H1 (cell line): ENCODE data around the gene DDX55. TPM values are rescaled to one million over a fixed set of nuclear protein-coding genes. Genes with fewer than 3 reads are reported as not detected.

Experiments used
- EGR1 ChIP-seq: IDR thresholded peaks from 2 replicates; pipeline ENCODE4 v1.6.1; 2011; ENCODE audit warnings: low read depth, low read length, borderline replicate concordance
- polyA plus RNA-seq, 7 experiments: library from polyadenylated mRNA; depleted of rRNA in 3 of 7; stranded (reverse) in 5 of 7; unstranded in 2 of 7; fragments of >200 nt in 5 of 7; fragments of 200-250 nt in 2 of 7; gene quantifications; 1 replicate in 5 of 7; 2 replicates in 1 of 7; 4 replicates in 1 of 7; pipeline versions ENCODE4 v1.2.1 to v1.2.3, GENCODE V29; 2011 to 2013; ENCODE audit warnings: missing spikeins in 2 of 7, mixed read lengths in 2 of 7
- total RNA-seq: library from RNA; stranded (reverse); fragmentation: NEBNext Ultra II Directional; extraction: Animal tissue kit (Norgen Biotek cat#: 25700); gene quantifications from 2 replicates; pipeline ENCODE4 v1.2.1, GENCODE V29; 2021
- TF ChIP-seq, protein P1 (sequence below): fragments of 300-600 bp; sonication (generic); IDR thresholded peaks from 2 replicates; pipeline ENCODE4 v1.7.1; 2012; ENCODE audit warnings: low read length, moderate library complexity, mild to moderate bottlenecking, inconsistent platforms; ENCODE audit not compliant: insufficient replicate concordance

The DDX55 gene
- total and polyA plus RNA-seq, 2 of the 8 experiments (the other 6 are each of a cell fraction or from before 2014, with no cell fraction given): 25.8 to 37.7 TPM

DNA sequence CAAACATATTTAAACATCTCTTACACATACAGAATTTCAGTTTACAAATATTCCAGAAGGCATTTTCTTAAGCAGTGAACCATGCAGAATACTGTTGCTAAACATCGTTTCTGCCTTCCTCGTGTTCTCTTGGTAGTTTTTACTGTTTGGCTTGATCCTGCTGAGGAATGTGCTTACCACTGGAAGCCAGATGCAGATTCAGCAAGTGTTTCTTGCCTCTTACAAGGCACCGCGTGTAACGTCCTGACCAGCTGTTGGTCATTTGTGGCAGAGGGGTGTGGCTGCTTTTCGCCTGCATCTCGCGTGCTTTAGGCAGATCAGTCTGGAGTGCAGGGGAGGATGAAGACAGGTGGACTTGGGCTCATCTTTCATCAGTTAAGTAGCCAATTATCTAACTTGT lies 19.2 kb downstream of the DDX55 start (continued):
- TF ChIP-seq, protein P1, sequence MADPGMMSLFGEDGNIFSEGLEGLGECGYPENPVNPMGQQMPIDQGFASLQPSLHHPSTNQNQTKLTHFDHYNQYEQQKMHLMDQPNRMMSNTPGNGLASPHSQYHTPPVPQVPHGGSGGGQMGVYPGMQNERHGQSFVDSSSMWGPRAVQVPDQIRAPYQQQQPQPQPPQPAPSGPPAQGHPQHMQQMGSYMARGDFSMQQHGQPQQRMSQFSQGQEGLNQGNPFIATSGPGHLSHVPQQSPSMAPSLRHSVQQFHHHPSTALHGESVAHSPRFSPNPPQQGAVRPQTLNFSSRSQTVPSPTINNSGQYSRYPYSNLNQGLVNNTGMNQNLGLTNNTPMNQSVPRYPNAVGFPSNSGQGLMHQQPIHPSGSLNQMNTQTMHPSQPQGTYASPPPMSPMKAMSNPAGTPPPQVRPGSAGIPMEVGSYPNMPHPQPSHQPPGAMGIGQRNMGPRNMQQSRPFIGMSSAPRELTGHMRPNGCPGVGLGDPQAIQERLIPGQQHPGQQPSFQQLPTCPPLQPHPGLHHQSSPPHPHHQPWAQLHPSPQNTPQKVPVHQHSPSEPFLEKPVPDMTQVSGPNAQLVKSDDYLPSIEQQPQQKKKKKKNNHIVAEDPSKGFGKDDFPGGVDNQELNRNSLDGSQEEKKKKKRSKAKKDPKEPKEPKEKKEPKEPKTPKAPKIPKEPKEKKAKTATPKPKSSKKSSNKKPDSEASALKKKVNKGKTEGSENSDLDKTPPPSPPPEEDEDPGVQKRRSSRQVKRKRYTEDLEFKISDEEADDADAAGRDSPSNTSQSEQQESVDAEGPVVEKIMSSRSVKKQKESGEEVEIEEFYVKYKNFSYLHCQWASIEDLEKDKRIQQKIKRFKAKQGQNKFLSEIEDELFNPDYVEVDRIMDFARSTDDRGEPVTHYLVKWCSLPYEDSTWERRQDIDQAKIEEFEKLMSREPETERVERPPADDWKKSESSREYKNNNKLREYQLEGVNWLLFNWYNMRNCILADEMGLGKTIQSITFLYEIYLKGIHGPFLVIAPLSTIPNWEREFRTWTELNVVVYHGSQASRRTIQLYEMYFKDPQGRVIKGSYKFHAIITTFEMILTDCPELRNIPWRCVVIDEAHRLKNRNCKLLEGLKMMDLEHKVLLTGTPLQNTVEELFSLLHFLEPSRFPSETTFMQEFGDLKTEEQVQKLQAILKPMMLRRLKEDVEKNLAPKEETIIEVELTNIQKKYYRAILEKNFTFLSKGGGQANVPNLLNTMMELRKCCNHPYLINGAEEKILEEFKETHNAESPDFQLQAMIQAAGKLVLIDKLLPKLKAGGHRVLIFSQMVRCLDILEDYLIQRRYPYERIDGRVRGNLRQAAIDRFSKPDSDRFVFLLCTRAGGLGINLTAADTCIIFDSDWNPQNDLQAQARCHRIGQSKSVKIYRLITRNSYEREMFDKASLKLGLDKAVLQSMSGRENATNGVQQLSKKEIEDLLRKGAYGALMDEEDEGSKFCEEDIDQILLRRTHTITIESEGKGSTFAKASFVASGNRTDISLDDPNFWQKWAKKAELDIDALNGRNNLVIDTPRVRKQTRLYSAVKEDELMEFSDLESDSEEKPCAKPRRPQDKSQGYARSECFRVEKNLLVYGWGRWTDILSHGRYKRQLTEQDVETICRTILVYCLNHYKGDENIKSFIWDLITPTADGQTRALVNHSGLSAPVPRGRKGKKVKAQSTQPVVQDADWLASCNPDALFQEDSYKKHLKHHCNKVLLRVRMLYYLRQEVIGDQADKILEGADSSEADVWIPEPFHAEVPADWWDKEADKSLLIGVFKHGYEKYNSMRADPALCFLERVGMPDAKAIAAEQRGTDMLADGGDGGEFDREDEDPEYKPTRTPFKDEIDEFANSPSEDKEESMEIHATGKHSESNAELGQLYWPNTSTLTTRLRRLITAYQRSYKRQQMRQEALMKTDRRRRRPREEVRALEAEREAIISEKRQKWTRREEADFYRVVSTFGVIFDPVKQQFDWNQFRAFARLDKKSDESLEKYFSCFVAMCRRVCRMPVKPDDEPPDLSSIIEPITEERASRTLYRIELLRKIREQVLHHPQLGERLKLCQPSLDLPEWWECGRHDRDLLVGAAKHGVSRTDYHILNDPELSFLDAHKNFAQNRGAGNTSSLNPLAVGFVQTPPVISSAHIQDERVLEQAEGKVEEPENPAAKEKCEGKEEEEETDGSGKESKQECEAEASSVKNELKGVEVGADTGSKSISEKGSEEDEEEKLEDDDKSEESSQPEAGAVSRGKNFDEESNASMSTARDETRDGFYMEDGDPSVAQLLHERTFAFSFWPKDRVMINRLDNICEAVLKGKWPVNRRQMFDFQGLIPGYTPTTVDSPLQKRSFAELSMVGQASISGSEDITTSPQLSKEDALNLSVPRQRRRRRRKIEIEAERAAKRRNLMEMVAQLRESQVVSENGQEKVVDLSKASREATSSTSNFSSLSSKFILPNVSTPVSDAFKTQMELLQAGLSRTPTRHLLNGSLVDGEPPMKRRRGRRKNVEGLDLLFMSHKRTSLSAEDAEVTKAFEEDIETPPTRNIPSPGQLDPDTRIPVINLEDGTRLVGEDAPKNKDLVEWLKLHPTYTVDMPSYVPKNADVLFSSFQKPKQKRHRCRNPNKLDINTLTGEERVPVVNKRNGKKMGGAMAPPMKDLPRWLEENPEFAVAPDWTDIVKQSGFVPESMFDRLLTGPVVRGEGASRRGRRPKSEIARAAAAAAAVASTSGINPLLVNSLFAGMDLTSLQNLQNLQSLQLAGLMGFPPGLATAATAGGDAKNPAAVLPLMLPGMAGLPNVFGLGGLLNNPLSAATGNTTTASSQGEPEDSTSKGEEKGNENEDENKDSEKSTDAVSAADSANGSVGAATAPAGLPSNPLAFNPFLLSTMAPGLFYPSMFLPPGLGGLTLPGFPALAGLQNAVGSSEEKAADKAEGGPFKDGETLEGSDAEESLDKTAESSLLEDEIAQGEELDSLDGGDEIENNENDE: no peak
- TF ChIP-seq EGR1: no peak
- TF ChIP-seq, all 59 proteins: peak for 0
